Fibroblast of lung (primary cell): ENCODE results near the gene NAGLU. TPM values are rescaled to one million over a fixed set of nuclear protein-coding genes. Genes with fewer than 3 reads are reported as not detected.

ENCODE experiments used
- DNase-seq, 2 donors: peaks; one replicate each; pipeline versions ENCODE4 v3.0.0 to v3.0.0-alpha.2; 2010; ENCODE audit warnings: low read depth in 2 of 2
- H2AFZ ChIP-seq: 2 replicates; pipeline ENCODE4 v1.5.1; 2012; ENCODE audit warnings: low read length, control low read depth, inconsistent platforms
- H3K27ac ChIP-seq: 2 replicates; pipeline ENCODE4 v1.5.1; 2011; ENCODE audit warnings: low read length, control low read depth; ENCODE audit not compliant: insufficient read depth
- H3K27me3 ChIP-seq: 2 replicates; pipeline ENCODE4 v1.5.1; 2011; ENCODE audit warnings: mild to moderate bottlenecking, low read length; ENCODE audit not compliant: control insufficient read depth, insufficient read depth
- H3K36me3 ChIP-seq: 2 replicates; pipeline ENCODE4 v1.5.1; 2011; ENCODE audit warnings: low read length; ENCODE audit not compliant: control insufficient read depth, insufficient read depth
- H3K4me1 ChIP-seq: 2 replicates; pipeline ENCODE4 v1.5.1; 2011; ENCODE audit warnings: low read length; ENCODE audit not compliant: control insufficient read depth, insufficient read depth; ENCODE audit errors: extremely low read depth
- H3K4me2 ChIP-seq: 2 replicates; pipeline ENCODE4 v1.5.1; 2011; ENCODE audit warnings: low read length, control low read depth; ENCODE audit not compliant: insufficient read depth; ENCODE audit errors: extremely low read depth
- H3K4me3 ChIP-seq, 4 experiments: fragments of 200-600 bp in 1 of 4; sonication (generic) in 1 of 4; replicated peaks in 1 of 4; 2 replicates each; pipeline ENCODE4 v1.5.1; 2011 to 2016; ENCODE audit warnings: low read length in 4 of 4, low read depth in 3 of 4, mild to moderate bottlenecking in 3 of 4, control low read depth in 2 of 4, inconsistent platforms in 1 of 4, mixed read lengths in 1 of 4; ENCODE audit not compliant: insufficient read depth in 1 of 4; ENCODE audit errors: control extremely low read depth in 1 of 4
- H3K79me2 ChIP-seq: 2 replicates; pipeline ENCODE4 v1.5.1; 2012; ENCODE audit warnings: mild to moderate bottlenecking, low read length, inconsistent platforms; ENCODE audit not compliant: control insufficient read depth, insufficient read depth
- H3K9ac ChIP-seq: 2 replicates; pipeline ENCODE4 v1.5.1; 2011; ENCODE audit warnings: mild to moderate bottlenecking, low read length, control low read depth; ENCODE audit not compliant: insufficient read depth
- H3K9me3 ChIP-seq: 2 replicates; pipeline ENCODE4 v1.5.1; 2012; ENCODE audit warnings: low read depth, low read length; ENCODE audit not compliant: control insufficient read depth, insufficient read depth
- H4K20me1 ChIP-seq: 2 replicates; pipeline ENCODE4 v1.5.1; 2011; ENCODE audit warnings: low read length; ENCODE audit not compliant: control insufficient read depth, insufficient read depth; ENCODE audit errors: extremely low read depth
- EZH2 ChIP-seq: IDR thresholded peaks from 2 replicates; pipeline ENCODE4 v1.5.1; 2012; ENCODE audit warnings: low read length, control low read depth, mild to moderate bottlenecking; ENCODE audit errors: missing control alignments
- polyA plus RNA-seq, 2 donors: library from polyadenylated mRNA; depleted of rRNA in 1 of 2; stranded (reverse) in 1 of 2; unstranded in 1 of 2; fragments of >200 nt; gene quantifications; 2 replicates each; pipeline ENCODE4 v1.2.1, GENCODE V29; 2011 to 2012; ENCODE audit warnings: missing spikeins in 1 of 2
- total RNA-seq: library from RNA; depleted of rRNA; stranded (reverse); fragments of >200 nt; gene quantifications from 2 replicates; pipeline ENCODE4 v1.2.1, GENCODE V29; 2014
- TF ChIP-seq, protein P1 (sequence below), 2 donors: IDR thresholded peaks in 1 of 2; conservative IDR thresholded peaks in 1 of 2; 1 replicate in 1 of 2; 2 replicates in 1 of 2; pipeline ENCODE4 v1.5.1; 2011 to 2012; ENCODE audit warnings: low read length in 2 of 2, control low read depth in 1 of 2, inconsistent platforms in 1 of 2, low read depth in 1 of 2, mild to moderate bottlenecking in 1 of 2

The NAGLU gene
- total and polyA plus RNA-seq, 2 donors (not counting 1 experiment from before 2014, with no cell fraction given) = 19.5 to 31.9 TPM

DNA sequence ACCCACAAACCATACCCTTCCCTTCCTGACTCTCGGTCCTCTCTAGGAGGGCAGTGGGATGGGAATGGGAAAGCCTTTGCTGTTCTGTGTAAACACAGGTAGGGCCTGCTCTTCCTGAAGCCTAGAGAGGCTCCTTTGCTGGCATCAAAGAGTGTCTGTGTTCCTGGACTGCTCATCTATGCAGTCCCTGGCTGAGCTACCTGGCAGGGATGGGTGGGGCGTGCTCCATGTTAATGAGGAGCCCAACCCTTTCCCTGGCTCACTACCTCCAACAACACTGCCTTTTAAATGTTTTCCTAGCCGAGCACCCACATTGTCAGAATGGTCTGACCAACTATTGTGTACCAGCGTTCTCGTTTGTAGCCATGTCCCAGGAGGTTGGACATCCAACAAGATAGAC lies 26.6 kb upstream of the NAGLU start:
- no peak for TF ChIP-seq EZH2
- TF ChIP-seq, protein P1, sequence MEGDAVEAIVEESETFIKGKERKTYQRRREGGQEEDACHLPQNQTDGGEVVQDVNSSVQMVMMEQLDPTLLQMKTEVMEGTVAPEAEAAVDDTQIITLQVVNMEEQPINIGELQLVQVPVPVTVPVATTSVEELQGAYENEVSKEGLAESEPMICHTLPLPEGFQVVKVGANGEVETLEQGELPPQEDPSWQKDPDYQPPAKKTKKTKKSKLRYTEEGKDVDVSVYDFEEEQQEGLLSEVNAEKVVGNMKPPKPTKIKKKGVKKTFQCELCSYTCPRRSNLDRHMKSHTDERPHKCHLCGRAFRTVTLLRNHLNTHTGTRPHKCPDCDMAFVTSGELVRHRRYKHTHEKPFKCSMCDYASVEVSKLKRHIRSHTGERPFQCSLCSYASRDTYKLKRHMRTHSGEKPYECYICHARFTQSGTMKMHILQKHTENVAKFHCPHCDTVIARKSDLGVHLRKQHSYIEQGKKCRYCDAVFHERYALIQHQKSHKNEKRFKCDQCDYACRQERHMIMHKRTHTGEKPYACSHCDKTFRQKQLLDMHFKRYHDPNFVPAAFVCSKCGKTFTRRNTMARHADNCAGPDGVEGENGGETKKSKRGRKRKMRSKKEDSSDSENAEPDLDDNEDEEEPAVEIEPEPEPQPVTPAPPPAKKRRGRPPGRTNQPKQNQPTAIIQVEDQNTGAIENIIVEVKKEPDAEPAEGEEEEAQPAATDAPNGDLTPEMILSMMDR (conservative IDR thresholded peaks at IDR 0.05 in 1 of 2, IDR thresholded peaks at IDR 0.05 in 1 of 2; ENCODE audit: low read depth in 1 of 2, low read length in 2 of 2) = no peak

DNA sequence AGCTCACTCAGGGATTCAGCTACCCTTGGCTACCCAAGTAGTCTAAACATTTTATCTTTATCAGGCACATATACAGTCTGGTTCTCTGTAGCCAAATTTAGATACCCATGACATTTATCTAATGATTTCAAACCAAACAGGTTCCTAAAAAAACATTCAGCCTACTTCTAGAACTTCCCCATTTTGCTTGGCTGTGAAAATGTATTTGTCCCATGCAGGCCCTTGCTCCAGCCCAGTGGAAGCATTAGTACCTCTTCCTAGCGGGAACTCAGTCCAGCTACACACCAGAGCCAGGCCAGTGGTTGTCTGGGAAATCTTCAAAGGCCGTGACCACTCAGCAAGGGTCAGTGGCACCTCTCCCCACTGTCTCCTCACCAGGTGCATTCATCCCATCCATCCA lies 26.2 kb upstream of the NAGLU start:
- no peak overlapping the region for H3K4me2 ChIP-seq
- no peak overlapping the region for H3K4me3 ChIP-seq
- H3K9me3 ChIP-seq = no peaks in the 10 kb centered on the region
- no peaks in the 10 kb centered on the region for H4K20me1 ChIP-seq
- H3K4me1 ChIP-seq = peaks cover 3% of the 10 kb centered on the region
- H2AFZ ChIP-seq = no peak overlapping the region
- no peaks in the 10 kb centered on the region for H3K79me2 ChIP-seq
- no peaks in the 10 kb centered on the region for H3K27me3 ChIP-seq
- DNase-seq = no peak
- H3K36me3 ChIP-seq = peaks cover 8% of the 10 kb centered on the region
- no peak overlapping the region for H3K9ac ChIP-seq
- TF ChIP-seq, protein P1 (conservative IDR thresholded peaks at IDR 0.05 in 1 of 2, IDR thresholded peaks at IDR 0.05 in 1 of 2; ENCODE audit: low read depth in 1 of 2, low read length in 2 of 2) = no peak
- no peak for TF ChIP-seq EZH2
- no peak overlapping the region for H3K27ac ChIP-seq

More for the DNA sequence above, 26.6 kb upstream of the NAGLU start:
- Histone ChIP-seq H3K4me1 (peaks cover 3% of the 10 kb centered on the region), H3K79me2 (no peaks in the 10 kb centered on the region), H3K36me3 (peaks cover 9% of the 10 kb centered on the region), H3K9ac (no peak overlapping the region), H3K4me3 (no peak overlapping the region), H3K4me2 (no peak overlapping the region), H3K9me3 (no peaks in the 10 kb centered on the region), H3K27me3 (no peaks in the 10 kb centered on the region), H2AFZ (no peak overlapping the region), H4K20me1 (no peaks in the 10 kb centered on the region), H3K27ac (no peak overlapping the region)
- DNase-seq = no peak

DNA sequence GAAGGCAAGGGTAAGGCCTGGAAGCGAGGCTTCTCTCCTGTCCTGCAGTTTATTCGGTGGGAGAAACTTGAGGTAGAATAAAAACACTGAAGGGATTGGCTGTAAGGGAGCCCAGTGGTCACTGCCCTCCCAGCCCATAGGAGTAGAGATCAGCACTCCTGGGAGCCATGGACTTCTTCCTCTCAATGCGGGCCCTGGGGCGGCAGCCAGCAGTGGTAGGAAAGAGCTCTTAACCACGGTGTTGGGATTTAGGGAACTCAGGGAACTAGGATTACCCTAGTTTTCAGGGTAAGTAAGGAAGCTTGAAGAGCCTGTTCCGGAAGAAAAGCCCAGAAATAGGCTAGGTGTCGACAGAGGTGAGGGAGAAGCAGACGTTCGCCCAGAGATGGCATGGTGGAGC lies 23.8 kb upstream of the NAGLU start:
- no peak for TF ChIP-seq EZH2
- TF ChIP-seq, protein P1 (conservative IDR thresholded peaks at IDR 0.05 in 1 of 2, IDR thresholded peaks at IDR 0.05 in 1 of 2; ENCODE audit: low read depth in 1 of 2, low read length in 2 of 2) = no peak
- Histone ChIP-seq H3K9ac (no peak overlapping the region), H3K4me3 (no peak overlapping the region), H3K27me3 (no peaks in the 10 kb centered on the region), H4K20me1 (no peaks in the 10 kb centered on the region), H3K9me3 (no peaks in the 10 kb centered on the region), H3K27ac (no peak overlapping the region), H3K36me3 (peaks cover 8% of the 10 kb centered on the region), H2AFZ (no peak overlapping the region), H3K79me2 (no peaks in the 10 kb centered on the region), H3K4me1 (peaks cover 5% of the 10 kb centered on the region), H3K4me2 (no peak overlapping the region)
- DNase-seq = no peak
